Effector CD8-positive, alpha-beta T cell (primary cell): ENCODE data around the gene AKAP9.
"Not testable (repeated sequence)": the region's sequence is repeated elsewhere in the genome, so short reads cannot be mapped to it uniquely, and the experiment has no call there.

Experiments
- DNase-seq: peaks from one replicate; lab custom pipeline; 2025; lab: John Stamatoyannopoulos, UW

Gene AKAP9

DNA sequence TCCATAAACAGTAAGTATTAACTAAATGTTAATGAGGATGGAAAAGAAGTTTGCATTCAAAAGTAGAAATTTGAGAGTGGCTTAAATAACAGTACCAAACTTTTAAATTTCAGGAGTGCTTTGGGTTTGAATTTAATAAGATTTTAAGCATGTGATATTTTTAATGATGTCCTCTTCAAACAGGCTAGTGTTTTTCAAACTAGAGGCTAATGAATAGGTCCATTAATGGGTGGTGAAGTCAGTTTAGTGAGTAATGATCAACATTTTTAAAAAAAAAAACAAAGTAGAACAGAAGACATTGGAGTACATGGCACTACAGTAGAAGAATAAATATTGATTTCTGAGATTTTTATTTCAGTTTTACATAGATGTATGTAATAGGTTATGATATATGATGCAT is 72.9 kb downstream of the AKAP9 start:
- DNase-seq = no peak

DNA sequence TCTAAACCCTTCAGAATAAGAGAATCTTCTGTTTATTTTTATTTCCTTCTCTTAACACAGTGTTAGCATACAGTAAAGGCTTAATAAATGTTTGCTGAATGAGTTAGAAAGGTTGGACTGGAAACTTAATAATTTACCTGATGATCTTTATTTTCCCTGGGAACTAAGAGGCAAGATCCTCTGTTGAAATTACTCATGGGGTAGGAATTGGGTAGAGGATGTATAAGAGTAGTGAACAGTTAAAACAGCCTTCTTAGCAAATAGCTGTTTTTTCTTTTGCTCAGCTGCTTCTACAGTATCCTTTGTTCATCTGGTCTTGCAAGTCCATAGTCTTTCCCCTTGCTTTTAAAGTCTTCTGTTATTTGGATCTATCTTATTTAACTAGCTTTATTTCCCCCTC is 80.0 kb downstream of the AKAP9 start:
- no peak for DNase-seq

GRCh38 chr7:92025260-92025659 is 84.6 kb downstream of the AKAP9 start:
- DNase-seq = no peak

DNA sequence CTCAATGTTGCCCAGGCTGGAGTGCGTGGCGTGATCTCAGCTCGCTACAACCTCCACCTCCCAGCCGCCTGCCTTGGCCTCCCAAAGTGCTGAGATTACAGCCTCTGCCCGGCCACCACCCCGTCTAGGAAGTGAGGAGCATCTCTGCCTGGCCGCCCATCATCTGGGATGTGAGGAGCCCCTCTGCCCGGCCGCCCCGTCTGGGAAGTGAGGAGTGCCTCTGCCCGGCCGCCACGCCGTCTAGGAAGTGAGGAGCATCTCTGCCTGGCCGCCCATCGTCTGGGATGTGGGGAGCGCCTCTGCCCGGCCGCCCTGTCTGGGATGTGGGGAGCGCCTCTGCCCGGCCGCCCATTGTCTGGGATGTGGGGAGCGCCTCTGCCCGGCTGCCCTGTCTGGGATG is 86.0 kb downstream of the AKAP9 start:
- not testable (repeated sequence) for DNase-seq

- not testable (repeated sequence) for DNase-seq
Measured at GRCh38 chr7:92027128-92027527, 86.5 kb downstream of the AKAP9 start.

DNA sequence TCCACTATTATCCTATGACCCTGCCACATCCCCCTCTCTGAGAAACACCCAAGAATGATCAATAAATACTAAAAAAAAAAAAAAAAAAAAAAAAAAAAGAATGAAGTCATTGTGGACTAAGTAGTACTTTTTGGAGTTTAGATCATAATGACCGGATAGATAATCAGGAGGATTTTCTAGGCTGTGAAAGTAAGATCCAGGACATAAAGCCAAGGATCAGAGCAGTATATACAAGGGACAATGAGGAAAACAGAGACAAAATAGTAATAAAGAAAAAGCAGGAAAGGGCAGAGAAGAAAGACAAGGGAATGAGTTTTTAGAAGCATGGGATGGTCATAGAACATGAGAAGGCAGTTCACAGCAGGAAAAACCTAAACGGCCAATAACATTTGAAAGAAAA is 87.6 kb downstream of the AKAP9 start:
- no peak for DNase-seq

DNA sequence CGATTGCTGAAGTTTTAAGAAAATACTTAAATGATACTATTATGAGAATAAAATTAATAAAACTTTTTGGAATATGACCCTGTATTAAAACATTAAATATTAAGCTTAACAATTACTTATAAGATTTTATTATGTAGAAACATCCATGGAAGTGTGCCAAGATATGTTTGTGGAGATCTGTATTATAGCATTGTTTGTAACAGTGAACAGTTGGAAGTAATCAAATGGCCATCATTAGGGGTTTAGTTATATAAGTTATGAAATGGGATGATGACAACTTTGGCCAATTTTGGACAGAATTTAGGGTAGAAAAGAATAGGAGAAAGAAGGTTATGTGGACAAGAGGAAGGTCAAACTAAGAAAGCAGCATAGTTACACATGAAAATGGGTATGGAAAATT is 88.0 kb downstream of the AKAP9 start:
- DNase-seq = no peak

GRCh38 chr7:92034116-92034515 is 93.5 kb downstream of the AKAP9 start:
- no peak for DNase-seq

DNA sequence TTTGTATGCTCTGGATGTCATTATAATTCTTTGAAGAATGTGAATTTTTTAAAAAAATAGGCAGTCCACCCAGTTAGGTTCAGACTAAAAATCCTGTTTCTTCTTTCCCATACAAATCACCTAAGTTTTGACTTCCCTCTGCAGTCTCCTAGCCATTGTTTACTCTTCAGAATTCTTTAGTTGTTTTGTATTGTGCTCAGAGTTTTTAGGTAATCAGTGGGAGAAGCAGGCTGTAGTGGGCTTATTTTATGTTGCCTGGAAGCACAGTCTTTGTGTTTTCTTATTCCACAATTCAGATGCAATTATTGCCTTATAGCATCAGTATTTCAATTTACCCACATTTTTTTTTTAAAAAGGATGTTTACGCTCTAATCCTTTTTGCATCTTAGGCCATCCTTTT is 94.9 kb downstream of the AKAP9 start:
- no peak for DNase-seq

DNA sequence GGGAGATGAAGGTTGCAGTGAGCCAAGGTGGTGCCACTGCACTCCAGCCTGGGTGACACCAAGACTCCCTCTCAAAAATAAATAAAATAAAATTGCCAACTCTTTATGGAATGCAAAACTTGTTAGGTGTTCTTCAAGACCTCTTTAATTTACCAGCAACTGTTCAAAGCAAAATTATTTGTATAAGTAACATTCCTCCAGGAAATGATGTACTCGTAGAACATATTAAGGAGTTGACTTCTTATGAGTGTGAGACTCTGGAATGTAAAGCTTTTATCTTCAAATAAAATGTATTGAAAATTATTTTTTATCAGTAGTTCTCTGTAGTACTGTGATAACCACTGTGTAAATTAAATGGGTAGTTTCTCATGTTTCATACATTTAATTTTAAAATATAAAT is 99.2 kb downstream of the AKAP9 start:
- no peak for DNase-seq

DNA sequence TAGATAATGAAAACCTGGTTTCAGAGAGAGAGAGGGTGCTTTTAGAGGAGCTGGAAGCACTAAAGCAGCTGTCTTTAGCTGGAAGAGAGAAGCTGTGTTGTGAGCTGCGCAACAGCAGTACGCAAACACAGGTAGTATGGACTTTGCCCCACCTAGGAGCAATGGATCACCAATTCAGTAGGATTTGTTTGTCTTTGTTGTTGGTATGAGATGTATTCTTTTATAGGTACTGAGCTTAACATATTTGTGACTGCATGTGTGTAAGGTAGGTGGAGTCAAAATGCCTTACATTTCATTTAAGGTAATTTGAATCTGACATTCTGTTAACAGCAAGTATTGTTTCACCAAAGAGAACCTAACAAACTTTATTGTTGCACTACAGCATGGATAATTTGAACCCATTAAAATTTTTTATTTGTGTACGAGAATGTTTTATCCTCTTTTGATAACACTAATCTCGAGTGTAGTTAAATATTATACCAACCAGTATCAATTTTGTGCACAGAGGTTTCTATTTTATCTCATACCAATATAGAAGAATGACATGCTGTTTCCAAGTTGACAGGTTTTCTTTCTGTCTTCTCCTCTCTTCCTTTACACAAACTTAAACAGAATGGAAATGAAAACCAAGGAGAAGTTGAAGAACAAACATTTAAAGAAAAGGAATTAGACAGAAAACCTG is 101.5 kb downstream of the AKAP9 start:
- no peak for DNase-seq

- no peak for DNase-seq
Measured at GRCh38 chr7:92043098-92043497, 102.4 kb downstream of the AKAP9 start.

GRCh38 chr7:92043637-92044036 is 103.0 kb downstream of the AKAP9 start:
- no peak for DNase-seq

GRCh38 chr7:92044148-92044547 is 103.5 kb downstream of the AKAP9 start:
- no peak for DNase-seq

DNA sequence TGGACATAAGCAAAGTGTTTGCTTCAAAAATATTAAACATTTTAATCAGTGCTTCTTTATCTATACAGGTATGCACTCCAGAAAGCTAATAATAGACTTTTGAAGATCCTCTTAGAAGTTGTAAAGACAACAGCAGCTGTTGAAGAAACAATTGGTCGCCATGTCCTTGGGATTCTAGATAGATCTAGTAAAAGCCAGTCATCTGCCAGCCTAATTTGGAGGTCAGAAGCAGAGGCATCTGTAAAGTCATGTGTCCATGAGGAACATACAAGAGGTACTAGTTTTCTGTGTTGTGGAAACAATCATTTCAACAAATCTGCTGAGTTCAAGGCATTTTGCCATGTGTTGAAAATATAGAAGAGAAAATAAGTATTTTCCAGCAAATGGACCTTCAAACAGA is 104.3 kb downstream of the AKAP9 start:
- no peak for DNase-seq

GRCh38 chr7:92051655-92052054 is 111.0 kb downstream of the AKAP9 start:
- DNase-seq = no peak

GRCh38 chr7:92052159-92052558 is 111.5 kb downstream of the AKAP9 start:
- no peak for DNase-seq

DNA sequence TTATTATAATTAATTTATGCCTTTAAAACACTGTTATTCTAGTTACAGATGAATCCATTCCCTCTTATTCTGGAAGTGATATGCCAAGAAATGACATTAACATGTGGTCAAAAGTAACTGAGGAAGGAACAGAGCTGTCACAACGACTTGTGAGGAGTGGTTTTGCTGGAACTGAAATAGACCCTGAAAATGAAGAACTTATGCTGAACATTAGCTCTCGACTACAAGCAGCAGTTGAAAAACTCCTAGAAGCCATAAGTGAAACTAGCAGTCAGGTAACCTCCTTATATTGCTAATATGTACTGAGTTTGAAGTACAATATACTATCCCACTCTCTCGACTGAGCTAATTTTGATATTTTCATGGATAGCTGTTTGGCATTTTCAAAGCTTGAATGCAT is 112.0 kb downstream of the AKAP9 start:
- no peak for DNase-seq

- no peak for DNase-seq
Measured at GRCh38 chr7:92053312-92053711, 112.7 kb downstream of the AKAP9 start.

DNA sequence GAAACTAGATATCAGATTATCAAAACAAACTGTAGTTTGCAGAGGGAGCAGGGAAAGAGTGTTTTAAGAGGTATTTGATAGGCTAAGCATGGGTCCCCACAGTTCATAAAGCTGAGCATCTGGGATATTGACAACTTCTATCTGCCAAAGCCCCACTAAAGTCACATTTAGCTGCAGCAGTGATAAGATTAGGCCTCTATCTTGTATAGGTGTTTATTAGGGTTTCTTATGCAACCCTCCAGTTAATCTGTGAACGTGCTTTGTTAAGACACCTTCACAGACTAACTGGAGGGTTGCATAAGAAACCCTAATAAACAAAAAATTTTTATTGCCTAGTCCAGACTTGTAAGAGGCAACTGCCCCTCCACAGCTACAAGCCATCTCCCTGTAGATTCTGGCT is 115.6 kb downstream of the AKAP9 start:
- DNase-seq = no peak

GRCh38 chr7:92057375-92057774 is 116.7 kb downstream of the AKAP9 start:
- DNase-seq = no peak

- no peak for DNase-seq
Measured at GRCh38 chr7:92058040-92058439, 117.4 kb downstream of the AKAP9 start.

GRCh38 chr7:92058899-92059298 is 118.2 kb downstream of the AKAP9 start:
- DNase-seq = no peak

- no peak for DNase-seq
Measured at GRCh38 chr7:92061154-92061553, 120.5 kb downstream of the AKAP9 start.
